ENCODE measurements around the gene RIOX2. TPM values are rescaled to one million over a fixed set of nuclear protein-coding genes. Genes with fewer than 3 reads are reported as not detected.
A peak's percentile ranks its signal among the peaks of the same experiment; 100 is the strongest.

RIOX2 gene
- total RNA-seq, 4 donors from 2014 or later: 61.6 to 109 (median 89.9) TPM

- DNase-seq: no peak
- 64 to 68% methylated on average over 4 of the region's 4 CpGs for WGBS, 2 donors
- Histone ChIP-seq H3K36me3 (peaks cover 10 to 47% of the 10 kb centered on the region in 2 donors), H3K9me3 (no peaks in the 10 kb centered on the region), H3K27me3 (no peaks in the 10 kb centered on the region), H3K27ac (peak overlapping the region; percentile 13 to 65 (median 16)), H3K4me1 (peaks cover 18 to 19% of the 10 kb centered on the region in 2 donors), H3K4me3 (replicated peaks in 1 of 3) (no peak overlapping the region)
- TF ChIP-seq CTCF (IDR thresholded peaks at IDR 0.05) (no peak), POLR2A (IDR thresholded peaks at IDR 0.05) (no peak)
- intact Hi-C loops (cut with DNase I): no loop called here
Observed at GRCh38 chr3:97942801-97943546, 29.3 kb downstream of the RIOX2 start.

- intact Hi-C loops (cut with DNase I): no loop called here
Observed at GRCh38 chr3:97940034-97940433, 32.2 kb downstream of the RIOX2 start.

GRCh38 chr3:97939401-97939800 is 32.8 kb downstream of the RIOX2 start:
- Histone ChIP-seq H3K27ac (peak overlapping the region in 1 of 3 donors; percentile 24), H3K4me3 (replicated peaks in 1 of 3) (no peak overlapping the region), H3K36me3 (peaks cover 16 to 32% of the 10 kb centered on the region in 2 donors), H3K9me3 (no peaks in the 10 kb centered on the region), H3K4me1 (peaks cover 23 to 28% of the 10 kb centered on the region in 2 donors), H3K27me3 (no peaks in the 10 kb centered on the region)
- DNase-seq: no peak
- intact Hi-C loops (cut with DNase I): no loop called here
- WGBS, 2 donors: 93 to 96% methylated on average over 2 of the region's 2 CpGs
- TF ChIP-seq CTCF (IDR thresholded peaks at IDR 0.05) (no peak), POLR2A (IDR thresholded peaks at IDR 0.05) (no peak)

More at GRCh38 chr3:97940034-97940433, 32.2 kb downstream of the RIOX2 start:
- Histone ChIP-seq H3K27ac (peak overlapping the region in 1 of 3 donors; percentile 24), H3K4me3 (replicated peaks in 1 of 3) (no peak overlapping the region), H3K4me1 (peaks cover 23 to 28% of the 10 kb centered on the region in 2 donors), H3K9me3 (no peaks in the 10 kb centered on the region), H3K36me3 (peaks cover 16 to 36% of the 10 kb centered on the region in 2 donors), H3K27me3 (no peaks in the 10 kb centered on the region)
- 86 to 97% methylated on average over 1 of the region's 1 CpG for WGBS, 2 donors
- no peak for DNase-seq
- TF ChIP-seq POLR2A (IDR thresholded peaks at IDR 0.05) (no peak), CTCF (IDR thresholded peaks at IDR 0.05) (no peak)

GRCh38 chr3:97938444-97938843 is 33.8 kb downstream of the RIOX2 start:
- no peaks in the 10 kb centered on the region for H3K27me3 ChIP-seq
- H3K36me3 ChIP-seq: peaks cover 16 to 35% of the 10 kb centered on the region in 2 donors

More at GRCh38 chr3:97938444-97938843, 33.8 kb downstream of the RIOX2 start:
- TF ChIP-seq POLR2A (IDR thresholded peaks at IDR 0.05) (no peak), CTCF (IDR thresholded peaks at IDR 0.05) (no peak)
- H3K9me3 ChIP-seq: no peaks in the 10 kb centered on the region
- no peak for DNase-seq
- H3K4me3 ChIP-seq (replicated peaks in 1 of 3): no peak overlapping the region
- peaks cover 20 to 27% of the 10 kb centered on the region in 2 donors for H3K4me1 ChIP-seq
- WGBS, 2 donors: 95% methylated on average over 1 of the region's 1 CpG
- intact Hi-C loops (cut with DNase I): no loop called here
- H3K27ac ChIP-seq: no peak overlapping the region
